Measurements from ENCODE around the gene DES.
A peak's percentile ranks its signal among the peaks of the same experiment; 100 is the strongest.
"Not testable (repeated sequence)": the region's sequence is repeated elsewhere in the genome, so short reads cannot be mapped to it uniquely, and the experiment has no call there.

DES gene

DNA sequence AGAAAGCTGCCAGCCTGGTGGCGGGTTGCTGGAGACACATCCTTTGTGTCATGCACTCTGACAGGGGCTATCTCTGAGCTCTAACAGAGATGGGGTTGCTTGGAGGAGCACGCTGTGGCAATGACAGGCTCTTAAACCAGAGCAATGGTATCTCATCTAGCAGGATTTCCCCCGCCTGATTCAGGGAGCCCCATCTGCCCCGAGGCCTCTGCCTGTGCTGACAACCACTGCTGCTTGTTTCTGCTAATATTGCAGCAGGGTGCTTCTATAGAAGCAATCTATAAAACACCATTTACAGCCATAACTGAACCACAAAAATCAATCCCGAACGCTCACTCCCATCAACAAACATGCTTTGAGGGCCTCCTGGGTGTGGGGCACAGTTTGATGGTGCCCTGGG, 17.6 kb upstream of the DES start:
- no peak for DNase-seq

DNA sequence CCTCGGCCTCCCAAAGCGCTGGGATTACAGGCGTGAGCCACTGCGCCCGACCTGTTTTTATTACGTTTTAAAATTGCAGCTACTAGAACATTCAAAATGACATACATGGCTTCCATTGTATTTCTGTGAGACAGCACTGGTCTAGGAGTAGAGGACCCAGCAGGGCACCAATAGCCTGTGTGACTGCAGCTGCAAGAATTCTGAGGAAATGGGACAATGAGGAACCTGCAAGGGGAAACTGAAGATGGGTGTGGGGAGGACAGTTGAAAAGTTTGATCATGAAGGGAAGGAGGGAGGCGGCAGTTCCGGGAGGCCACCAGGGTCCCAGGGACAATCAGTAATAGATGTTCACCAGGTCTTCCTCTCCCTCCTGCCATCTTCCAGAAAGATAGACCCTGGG, 16.6 kb upstream of the DES start:
- no peak for DNase-seq

DNA sequence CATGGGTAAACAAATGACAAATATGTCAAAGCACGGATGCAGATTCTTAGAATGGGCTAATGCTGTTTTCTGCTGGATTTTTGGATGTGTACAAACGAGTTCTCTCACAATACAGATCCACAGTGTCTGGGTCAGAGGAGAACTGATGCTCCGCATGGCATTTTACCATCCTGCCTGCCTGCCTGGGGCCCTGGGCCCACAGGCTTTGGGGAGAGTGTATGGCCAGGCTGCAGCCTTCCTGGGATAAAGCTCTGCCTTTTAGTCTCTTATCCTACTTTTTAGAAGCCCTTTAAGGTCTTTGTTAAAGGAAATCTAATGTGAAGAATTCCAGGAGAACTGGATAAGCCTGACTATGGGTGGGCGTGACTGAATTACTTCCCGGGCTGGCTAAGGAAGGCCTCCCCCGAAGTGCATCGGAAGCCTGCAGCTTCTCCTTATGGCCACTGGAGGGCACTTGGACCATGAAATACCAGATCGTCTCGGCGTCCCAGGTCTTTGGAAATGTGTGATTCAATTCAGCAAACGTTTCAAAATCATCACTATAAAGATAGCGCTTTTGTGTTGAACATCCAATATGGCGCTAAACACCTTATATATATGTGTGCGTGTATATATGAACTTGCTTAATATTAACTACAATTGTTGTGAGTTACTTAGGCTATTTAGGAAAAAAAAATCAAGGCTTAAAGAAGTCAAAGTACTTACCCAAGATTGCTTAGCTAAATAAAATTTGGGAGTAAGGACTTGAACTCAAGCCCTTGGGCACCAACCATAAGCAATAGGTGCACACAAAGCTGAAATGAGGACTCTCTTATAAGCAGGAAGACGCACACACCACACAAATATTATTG, 15.3 kb upstream of the DES start:
- peak; percentile 23 for DNase-seq

DNA sequence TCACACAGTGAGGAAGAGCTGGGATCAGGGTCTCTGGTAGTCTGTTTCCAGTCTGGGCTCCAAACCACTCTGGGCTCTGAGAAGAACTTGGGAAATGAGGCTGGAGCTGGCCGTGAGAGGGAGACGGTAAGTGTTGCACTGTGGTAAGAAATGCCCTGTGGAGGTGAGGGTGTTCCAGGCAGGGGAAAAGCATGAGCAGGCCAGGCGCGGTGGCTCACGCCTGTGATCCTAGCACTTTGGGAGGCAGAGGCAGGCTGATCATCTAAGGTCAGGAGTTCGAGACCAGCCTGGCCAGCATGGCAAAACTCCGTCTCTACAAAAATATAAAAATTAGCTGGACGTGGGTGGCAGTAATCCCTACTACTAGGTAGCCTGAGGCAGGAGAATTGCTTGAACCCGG, 14.3 kb upstream of the DES start:
- no peak for DNase-seq

DNA sequence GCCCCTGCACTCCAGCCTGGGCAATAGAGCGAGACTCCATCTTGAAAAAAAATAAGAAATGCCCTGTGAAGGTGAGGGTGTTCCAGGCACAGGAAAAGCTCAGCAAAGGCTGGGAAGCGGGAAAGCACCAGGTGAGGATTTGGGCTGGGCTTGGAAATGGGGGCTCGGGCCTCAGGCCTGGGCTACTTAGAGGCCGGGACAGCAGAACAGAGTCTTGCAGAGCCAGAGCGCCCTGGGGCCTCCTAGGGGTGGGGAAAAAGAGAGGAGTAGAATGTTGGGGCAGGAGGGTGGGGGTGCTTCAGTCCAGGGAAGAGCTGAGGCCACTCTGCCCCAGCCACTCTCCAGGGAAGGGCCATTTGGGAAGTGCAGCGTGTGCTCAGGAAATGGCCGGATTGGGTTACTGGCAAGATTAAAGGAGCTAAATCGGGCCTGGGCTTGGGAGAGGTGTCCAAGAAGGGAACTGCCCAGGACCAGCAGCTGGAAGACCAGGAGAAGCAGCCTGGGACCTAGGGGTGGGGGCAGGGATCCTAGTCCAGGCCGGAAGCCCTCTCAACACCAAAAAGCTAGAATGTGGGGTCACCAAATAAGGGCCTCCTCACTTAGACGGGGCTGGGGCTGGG, 13.8 kb upstream of the DES start:
- no peak for DNase-seq

DNA sequence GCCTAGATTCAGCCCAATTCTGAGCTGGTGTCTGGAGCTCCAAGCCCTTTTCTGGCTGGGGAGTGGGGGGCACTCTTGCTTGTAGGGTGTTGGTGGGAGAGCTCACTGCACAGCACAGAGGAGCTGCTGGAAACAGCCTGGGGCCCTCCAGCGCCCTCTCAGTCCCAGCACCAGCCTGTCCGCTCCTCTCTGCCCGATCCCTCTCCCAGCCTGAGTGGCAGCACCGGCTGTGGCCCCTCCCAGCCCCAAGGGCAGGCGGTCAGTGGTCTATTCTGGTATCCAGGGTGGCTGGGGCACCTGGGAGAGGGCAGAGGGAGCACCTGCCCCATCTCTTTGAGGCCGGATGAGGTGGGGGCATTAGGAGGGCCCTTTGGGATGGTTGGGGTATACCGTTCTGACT, 13.2 kb upstream of the DES start:
- DNase-seq, result no peak

DNA sequence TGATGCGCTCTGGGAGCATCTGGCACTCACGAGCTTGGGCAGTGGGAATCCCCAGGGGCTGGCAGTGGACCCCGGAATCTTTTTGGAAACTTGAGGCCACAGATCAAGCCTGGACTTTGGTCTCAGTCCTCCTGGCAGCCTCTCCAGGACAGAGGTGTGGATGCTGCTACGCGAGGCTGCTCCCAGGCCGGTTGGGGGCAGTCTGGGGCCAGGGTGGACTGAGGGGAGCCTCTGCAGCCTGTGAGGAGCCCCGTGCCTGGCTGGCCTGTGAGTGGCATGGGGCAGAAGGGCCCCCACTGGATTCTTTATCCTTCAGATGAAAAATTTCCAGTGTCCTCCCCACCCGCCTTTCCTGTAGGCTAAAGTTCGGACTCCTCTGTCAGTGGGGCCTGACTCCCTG, 12.7 kb upstream of the DES start:
- no peak for DNase-seq

DNA sequence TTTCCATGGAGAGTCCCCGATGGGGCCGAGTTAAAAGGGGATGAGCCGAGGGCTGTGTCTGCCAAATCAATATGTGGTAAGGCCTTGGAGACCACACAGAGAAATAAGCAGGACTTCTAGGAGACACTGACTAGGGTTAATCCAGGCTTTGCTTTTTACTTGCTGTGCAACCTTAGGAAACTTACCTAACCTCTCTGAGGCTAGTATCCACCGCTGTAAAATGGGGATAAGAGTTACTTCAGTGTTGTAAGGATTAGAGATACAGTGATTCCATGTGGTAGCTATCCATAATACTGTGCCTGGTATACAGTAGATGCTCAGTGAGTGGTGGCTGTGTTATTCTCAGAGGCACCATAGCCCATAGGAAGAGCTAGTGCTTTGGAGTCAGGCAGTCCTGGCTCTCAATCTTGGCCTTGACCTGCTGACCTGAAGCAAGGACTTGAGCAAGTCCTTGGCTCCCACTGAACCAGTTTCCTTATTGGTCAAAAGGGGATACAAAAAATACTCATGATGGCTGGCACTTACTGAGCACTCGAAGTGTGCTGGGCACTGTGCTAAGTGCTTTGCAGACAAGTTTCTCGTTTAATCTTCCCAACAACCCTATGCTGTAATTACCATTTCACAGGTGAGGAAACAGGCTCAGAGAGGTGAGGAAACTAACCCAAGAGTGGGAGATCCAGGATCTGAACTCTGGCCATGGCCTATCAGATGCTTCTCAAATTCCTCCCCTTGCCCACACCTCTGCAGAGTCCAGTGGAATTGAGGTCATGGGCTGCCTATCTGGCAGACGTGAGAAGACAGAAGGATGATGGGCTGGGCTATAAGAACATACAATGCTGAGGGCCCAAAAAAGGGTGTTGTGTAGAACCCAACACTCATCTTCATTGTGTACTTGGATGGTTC, 12.0 kb upstream of the DES start:
- no peak for DNase-seq

DNA sequence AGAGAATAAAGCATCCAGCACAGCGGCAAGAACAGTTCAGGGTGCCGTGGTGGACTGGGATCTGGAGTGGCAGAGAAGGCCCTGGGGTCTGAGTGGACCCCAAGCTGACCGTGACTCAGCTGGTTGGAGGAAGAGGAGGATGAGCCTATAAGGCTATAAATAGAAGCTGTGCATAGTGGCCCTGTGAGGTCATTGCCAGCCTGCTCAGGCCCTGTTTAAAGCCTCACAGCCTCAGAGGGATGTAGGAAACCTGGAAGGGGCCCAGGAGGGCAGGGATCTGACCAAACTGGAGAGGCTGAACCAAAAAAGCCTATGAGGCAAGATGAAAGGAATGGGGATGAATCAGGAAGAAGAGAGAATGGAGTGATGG, 11.3 kb upstream of the DES start:
- DNase-seq, result no peak

DNA sequence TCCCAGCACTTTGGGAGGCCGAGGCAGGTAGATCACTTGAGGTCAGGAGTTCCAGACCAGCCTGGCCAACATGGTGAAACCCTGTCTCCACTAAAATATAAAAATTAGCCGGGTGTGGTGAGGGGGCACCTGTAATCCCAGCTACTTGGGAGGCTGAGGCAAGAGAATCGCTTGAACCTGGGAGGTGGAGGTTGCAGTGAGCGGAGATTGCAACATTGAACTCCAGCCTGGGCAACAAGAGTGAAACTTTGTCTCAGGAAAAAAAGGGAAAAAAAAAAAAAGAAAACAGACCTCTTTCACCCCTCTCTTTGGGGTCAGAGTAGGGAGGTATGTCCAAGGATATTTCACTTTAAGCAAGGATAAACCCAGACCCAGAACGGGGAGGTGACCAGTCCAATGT, 10.8 kb upstream of the DES start:
- DNase-seq, result not testable (repeated sequence)

DNA sequence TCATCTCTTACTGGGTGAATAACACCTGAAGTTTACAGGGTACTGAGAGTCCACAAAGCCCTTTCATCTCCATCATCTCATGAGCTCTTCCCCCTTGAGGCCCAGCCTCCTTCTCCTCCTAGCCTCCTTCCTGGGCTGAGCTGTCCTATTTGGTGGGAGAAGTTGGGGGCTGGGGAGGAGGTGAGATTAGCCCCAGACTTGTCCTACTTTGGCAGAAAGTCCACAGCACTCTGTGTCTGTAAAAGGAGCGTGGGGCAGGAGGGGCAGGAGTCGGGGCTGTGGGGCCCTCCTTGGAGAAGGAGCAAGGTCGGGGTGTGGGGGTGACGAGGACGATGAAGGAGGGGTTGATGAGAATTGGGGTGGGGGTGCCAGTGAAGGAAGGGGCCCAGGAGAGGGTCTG, 10.0 kb upstream of the DES start:
- no peak for DNase-seq

DNA sequence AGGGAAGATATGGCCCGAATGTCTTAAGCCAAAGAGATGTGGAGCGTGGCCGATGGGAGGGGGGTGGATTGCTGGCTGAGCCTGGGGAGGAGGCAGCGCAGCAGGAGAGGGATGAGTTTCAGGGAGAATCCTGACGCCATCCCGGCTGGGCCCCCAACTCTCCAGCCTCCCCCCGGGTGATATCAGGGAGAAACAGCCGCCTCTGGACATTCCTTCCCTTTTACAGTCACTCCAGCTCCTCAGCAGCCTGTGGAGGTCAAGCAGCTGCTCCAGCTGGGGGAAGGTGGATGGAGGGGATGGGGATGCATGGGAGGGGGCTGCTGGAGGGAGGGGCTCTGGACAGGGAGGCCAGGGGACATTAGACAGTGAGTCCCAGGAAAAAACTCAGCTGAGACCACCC, 9.5 kb upstream of the DES start:
- DNase-seq, result no peak

DNA sequence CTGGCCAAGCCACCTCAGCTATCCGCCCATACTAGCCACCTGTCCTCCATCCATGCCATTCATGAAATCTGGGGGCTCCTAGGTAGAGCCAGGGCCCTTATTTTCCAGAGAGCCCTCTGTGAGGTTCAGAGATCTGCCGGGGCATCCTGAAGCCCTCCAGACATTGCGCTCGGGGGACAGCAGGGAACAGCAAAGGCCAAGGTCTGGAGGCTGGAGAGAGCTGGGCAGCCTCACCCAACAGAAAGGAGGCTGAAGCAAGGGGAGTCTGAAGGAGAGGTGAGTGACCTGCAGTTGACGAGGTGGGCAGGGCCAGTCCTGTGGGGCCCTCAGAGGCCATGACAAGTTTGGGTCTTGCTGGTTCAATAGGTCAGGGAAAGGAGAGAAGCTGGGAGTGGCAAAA, 8.6 kb upstream of the DES start:
- DNase-seq, result no peak

DNA sequence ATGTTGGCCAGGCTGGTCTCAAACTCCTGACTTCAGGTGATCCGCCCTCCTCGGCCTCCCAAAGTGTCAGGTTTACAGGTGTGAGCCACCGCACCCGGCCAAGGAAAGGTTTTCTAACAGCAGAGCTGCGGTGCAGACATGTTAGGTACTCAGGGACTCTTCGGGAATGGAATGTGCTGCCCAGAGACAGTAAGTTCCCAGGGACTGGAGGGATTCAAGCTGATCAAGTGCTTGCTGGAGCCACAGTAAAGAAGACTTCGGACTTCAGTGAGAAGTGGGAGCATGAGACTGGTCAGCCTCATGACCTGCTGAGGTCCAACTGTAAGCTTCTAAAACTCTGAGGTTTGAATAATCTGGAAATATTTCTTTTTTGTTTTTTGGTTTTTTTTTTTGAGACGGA, 7.8 kb upstream of the DES start:
- no peak for DNase-seq

DNA sequence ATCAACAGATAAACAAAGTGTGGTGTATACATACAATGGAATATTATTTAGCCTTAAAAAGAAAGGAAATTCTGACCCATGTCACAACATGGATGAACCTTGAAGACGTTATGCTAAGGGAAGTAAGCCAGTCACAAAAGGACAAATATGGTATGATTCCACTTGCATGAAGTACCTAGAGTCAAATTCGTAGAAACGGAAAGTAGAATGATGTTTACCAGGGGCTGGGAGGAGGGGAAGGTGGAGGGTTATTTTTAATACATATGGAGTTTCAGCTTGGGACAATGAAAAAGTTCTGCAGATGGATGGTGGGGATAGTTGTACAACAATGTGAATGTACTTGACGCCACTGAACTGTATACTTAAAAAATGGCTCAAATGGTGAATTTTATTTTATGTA, 3.3 kb upstream of the DES start:
- no peak for DNase-seq

DNA sequence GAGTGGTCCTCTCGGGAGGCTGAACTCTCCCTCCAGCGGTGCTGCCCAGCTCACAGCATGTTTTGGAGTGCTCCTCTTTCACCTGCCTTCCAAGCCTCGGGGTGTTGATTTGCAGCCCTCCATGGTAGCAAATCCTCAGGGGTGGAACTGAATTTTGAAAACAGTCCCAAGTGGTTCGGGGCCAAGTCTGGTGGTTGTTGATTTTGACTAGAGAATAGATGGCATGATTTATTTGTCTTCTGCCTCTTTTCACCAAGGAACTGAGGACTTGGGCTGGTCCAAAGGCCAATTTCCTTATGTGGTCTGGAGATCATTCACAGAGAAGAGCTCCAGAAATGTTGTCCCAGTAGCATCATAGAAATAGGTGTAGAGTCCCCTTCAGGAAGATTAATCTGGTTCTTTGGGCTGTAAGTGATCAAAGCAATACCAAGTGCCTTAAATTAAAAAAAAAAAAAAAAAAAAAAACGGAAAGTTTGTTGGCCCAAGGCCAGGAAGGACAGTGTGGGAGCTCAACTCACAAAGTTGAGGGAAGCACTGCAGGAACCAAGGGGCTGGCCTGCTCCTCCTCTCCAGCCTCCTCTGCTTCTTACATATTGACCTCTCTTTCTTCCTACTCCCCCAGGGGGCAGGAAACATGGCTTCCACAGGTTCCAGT, 2.5 kb upstream of the DES start:
- no peak for DNase-seq

DNA sequence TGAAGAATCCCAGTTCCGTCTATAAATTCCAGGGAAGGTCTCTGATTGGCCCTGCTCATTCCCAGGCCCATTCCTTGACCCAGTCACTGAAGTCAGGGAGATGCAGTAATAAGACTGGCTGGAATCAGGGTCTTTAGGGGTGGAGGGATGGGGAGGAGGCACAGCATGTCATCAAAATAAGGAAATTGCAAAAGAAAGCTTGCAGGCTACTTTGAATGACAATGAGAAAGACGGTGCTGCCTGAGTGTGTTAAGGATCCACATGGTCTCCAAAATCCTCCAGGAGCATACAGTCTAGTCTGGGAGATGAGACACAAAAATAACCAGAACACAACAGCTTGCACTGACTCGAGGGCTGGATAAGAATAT, 2.0 kb upstream of the DES start:
- DNase-seq, result no peak

DNA sequence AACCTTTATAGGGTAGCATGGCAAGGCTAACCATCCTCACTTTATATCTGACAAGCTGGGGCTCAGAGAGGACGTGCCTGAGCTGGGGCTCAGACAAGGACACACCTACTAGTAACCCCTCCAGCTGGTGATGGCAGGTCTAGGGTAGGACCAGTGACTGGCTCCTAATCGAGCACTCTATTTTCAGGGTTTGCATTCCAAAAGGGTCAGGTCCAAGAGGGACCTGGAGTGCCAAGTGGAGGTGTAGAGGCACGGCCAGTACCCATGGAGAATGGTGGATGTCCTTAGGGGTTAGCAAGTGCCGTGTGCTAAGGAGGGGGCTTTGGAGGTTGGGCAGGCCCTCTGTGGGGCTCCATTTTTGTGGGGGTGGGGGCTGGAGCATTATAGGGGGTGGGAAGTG, 1.2 kb upstream of the DES start:
- DNase-seq, result no peak

DNA sequence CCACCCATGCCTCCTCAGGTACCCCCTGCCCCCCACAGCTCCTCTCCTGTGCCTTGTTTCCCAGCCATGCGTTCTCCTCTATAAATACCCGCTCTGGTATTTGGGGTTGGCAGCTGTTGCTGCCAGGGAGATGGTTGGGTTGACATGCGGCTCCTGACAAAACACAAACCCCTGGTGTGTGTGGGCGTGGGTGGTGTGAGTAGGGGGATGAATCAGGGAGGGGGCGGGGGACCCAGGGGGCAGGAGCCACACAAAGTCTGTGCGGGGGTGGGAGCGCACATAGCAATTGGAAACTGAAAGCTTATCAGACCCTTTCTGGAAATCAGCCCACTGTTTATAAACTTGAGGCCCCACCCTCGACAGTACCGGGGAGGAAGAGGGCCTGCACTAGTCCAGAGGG, 803 bp upstream of the DES start:
- DNase-seq, result no peak

DNA sequence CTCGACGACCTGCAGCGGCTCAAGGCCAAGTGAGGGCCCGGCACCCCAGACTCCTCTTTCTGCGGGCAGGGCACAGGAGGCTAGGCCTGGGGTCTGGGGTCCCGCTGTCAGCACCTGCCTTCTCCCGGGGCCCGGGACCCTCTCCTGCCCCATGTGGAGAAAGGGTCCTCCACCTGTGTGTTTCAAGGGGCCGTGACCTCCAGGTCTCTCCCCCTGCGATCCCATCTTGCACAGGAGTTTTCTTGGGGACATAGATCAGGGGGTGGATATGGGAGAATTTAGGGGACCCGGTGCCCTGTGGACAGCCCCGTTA, 791 bp downstream of the DES start:
- no peak for DNase-seq

DNA sequence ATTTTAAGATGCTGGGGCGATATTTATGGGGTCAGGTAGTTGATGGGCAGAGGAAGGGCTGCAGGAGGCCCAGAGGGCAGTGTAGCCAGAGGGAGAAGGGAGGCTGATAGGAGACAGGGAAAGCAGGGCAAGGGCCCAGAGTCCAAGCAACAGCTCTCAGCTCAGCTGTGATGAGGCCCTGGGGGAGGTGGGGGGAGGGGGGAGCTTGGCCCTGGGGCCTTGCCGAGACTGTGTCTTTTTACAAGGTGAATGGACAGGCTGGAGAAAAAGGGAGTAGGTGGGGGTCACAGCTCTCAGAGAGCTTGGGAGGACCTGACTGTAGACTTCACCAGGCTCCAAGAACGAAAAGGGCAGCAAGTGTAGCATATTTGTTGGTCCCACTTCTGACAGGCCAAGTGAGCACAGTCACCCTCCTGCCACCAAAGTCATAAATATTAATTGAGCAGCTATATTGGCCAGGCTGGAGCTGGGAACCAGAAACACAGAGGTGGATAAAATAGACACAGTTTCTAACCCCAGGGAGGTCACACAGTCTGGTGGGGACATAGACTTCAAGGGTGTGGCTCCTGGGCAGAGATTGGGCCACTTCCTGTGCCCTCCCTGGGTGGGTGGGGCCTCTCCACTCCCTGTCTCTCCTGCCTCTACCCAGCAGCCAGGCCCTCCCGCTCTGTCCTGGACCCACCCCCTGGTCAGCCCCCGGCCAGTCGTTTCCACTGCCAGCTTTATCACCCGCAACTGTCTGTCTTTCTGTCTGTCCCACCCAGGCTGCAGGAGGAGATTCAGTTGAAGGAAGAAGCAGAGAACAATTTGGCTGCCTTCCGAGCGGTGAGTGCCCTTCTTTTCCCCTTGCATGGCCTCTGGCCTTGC, 1.4 kb downstream of the DES start:
- no peak for DNase-seq

DNA sequence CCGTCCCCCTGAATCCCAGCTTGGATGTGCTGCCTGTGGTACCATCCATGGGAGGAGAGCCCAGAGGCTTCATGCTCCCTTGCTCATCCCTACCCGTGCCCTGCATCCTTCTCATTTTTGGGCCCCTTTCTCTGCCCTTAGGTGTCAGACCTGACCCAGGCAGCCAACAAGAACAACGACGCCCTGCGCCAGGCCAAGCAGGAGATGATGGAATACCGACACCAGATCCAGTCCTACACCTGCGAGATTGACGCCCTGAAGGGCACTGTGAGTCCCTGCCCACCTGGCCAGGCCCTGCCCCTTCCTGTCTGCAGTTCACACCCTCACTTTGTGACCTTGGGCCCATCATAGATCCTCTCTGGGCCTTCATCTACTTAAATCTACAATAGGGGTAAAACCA, 2.5 kb downstream of the DES start:
- DNase-seq, result no peak

DNA sequence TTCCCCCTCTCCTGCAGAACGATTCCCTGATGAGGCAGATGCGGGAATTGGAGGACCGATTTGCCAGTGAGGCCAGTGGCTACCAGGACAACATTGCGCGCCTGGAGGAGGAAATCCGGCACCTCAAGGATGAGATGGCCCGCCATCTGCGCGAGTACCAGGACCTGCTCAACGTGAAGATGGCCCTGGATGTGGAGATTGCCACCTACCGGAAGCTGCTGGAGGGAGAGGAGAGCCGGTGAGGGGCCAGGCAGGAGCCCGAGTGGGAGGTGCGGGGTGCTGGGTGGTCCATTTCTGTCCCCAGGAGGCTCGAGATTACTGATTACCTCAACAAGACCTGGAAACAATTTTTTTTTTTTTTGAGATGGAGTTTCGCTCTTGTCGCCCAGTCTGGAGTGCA, 3.1 kb downstream of the DES start:
- DNase-seq, result no peak

Measured in SHP77 treated with DMSO at 0.1 percent for 48 hours (cell line).